Heart left ventricle (tissue), 16 donors: ENCODE measurements around the gene RBX1. TPM values are rescaled to one million over a fixed set of nuclear protein-coding genes. Genes with fewer than 3 reads are reported as not detected.
A peak's percentile ranks its signal among the peaks of the same experiment; 100 is the strongest.

ENCODE experiments used
- ATAC-seq, 4 donors: fragments of 200-7000 bp; cut with Tn5 transposase; one replicate each; pipeline ENCODE4 v1.9.1; 2020 to 2022; ENCODE audit warnings: moderate library complexity in 4 of 4, mild to moderate bottlenecking in 3 of 4, moderate number of reproducible peaks in 1 of 4
- DNase-seq, 5 donors: peaks; one replicate each; pipeline ENCODE4 v3.0.0-alpha.2; 2020
- H3K27ac ChIP-seq, 12 donors: fragments of 200-600 bp; sonication (generic) in 4 of 12; one replicate each; pipeline versions ENCODE4 v1.5.0 to v1.8.0; 2016 to 2022; ENCODE audit warnings: mild to moderate bottlenecking in 2 of 12
- H3K27me3 ChIP-seq, 9 donors: fragments of 200-600 bp; sonication (generic) in 2 of 9; one replicate each; pipeline versions ENCODE4 v1.5.1 to v1.8.0; 2016 to 2022; ENCODE audit warnings: mild to moderate bottlenecking in 3 of 9
- H3K36me3 ChIP-seq, 9 donors: fragments of 200-600 bp; sonication (generic) in 2 of 9; one replicate each; pipeline versions ENCODE4 v1.5.0 to v1.8.0; 2018 to 2022; ENCODE audit warnings: mild to moderate bottlenecking in 2 of 9
- H3K4me1 ChIP-seq, 12 donors: fragments of 200-600 bp; sonication (generic) in 4 of 12; one replicate each; pipeline versions ENCODE4 v1.5.0 to v1.8.0; 2016 to 2022; ENCODE audit warnings: mild to moderate bottlenecking in 3 of 12
- H3K4me3 ChIP-seq, 12 donors: fragments of 200-600 bp; sonication (generic) in 4 of 12; one replicate each; pipeline versions ENCODE4 v1.5.0 to v1.8.0; 2017 to 2022; ENCODE audit warnings: mild to moderate bottlenecking in 9 of 12, moderate library complexity in 4 of 12
- H3K9me3 ChIP-seq, 12 donors: fragments of 200-600 bp; sonication (generic) in 4 of 12; one replicate each; pipeline versions ENCODE4 v1.5.0 to v1.8.0; 2016 to 2022; ENCODE audit warnings: mild to moderate bottlenecking in 1 of 12
- POLR2A ChIP-seq, 2 donors: fragments of 450-650 bp; IDR thresholded peaks; one replicate each; pipeline ENCODE4 v1.6.1; 2017; ENCODE audit warnings: antibody characterized with exemption in 2 of 2, mild to moderate bottlenecking in 2 of 2, moderate library complexity in 2 of 2
- WGBS, 4 donors: extraction: QIAGEN DNeasy Blood & Tissue Kit in 2 of 4; methylation state at CpG; one replicate each; pipeline versions ENCODE4 v1.1.5 to v1.1.7; 2013 to 2018; 5-methylcytosine and 5-hydroxymethylcytosine counted together
- intact Hi-C, 10 donors: fragments of 100-400 bp; cut with DNase I; formaldehyde crosslinking; loops; one replicate each; pipeline versions ENCODE4 v1.11.1 to v1.14.2; 2022
- polyA plus RNA-seq, 2 donors: library from polyadenylated mRNA; stranded (reverse); fragments of 200-250 nt; gene quantifications; one replicate each; pipeline ENCODE4 v1.2.3, GENCODE V29; 2013
- total RNA-seq, 9 donors: library from RNA; depleted of rRNA in 2 of 9; stranded (reverse); fragments of >200 nt in 2 of 9; fragmentation: NEBNext Ultra II Directional in 3 of 9; extraction: Animal tissue kit (Norgen Biotek cat#: 25700) in 3 of 9; gene quantifications; one replicate each; pipeline versions ENCODE4 v1.1.0 to v1.2.4, GENCODE V29; 2016 to 2023
- TF ChIP-seq, protein P1 (sequence below), 12 donors: fragments of 200-600 bp; sonication (generic) in 4 of 12; IDR thresholded peaks; one replicate each; pipeline versions ENCODE4 v1.5.0 to v1.8.0; 2018 to 2022; ENCODE audit warnings: antibody characterized with exemption in 12 of 12, mild to moderate bottlenecking in 5 of 12
- donor health status: ischemic (EF 13 %, LVEDD 7.1; RV severe dilation, severe dysfunction).
- donor health status: healthy with polysubstance abuse.
- donor health status: DM: no; HTN: yes; CAD: no.
- donor health status: DM: no; HTN: no; CAD: no.
- donor health status: ischemic (EF 25% LVEDD 6.9; RV normal size, moderate dysfunction).
- donor health status: ischemic (EF 25% LVEDD 5.7; RV mildly dilated, moderate dysfunction).
- donor health status: healthy.
- donor health status: DM: yes; HTN: yes; CAD: no.
- donor health status: ischemic (EF 35%, LVEDD 5.7; RV mildly dilated, moderate dysfunction).
- donor health status: nonischemic (EF 11% LVEDD 7.7; RV severe dilation, severe dysfunction).
- donor health status: DM: yes; HTN: yes; CAD: no.
- donor health status: PGD.
- donor health status: ischemic (EF 29% LVEDD 5.4; RV normal size, mild dysfunction).
- donor health status: nonischemic (EF 23%, LVEDD 6.1; RV moderate dilation, normal function).

Gene RBX1
- total and polyA plus RNA-seq, 11 donors = 44.1 to 119 (median 60.8) TPM

DNA sequence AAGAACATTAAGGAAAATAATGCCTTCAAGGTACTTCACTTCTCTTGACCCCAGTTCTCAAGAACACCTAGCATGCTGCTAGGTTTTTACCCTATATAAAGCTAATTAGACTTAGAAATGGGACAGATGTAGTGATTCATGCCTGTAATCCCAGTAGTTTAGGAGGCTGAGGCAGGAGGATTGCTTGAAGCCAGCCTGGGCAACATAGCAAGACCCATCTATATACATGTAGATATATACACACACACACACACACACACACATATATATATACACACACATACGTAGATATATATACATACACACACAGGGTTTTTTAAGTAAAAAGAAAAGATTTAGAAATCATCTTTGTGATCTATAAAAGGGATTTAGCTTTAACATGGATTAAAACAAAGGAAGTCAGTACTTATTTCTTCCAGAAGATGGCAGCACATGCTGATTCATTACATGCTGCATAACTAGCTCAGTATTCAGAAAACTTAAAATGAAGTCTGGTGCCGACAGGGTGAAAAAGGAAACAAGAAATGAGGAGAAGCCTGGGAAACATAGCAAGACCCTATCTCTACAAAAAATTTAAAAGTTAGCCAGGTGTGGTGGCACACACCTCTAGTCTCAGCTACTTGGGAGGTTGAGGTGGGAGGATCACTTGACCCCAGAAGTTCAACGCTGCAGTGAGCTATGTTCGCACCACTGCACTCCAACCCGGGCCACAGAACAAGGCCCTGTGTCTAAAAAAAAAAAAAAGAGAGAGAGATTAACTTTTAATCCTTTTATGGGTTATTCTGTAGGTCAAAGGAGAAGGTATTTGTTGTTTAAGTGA, 28.5 kb upstream of the RBX1 start:
- Histone ChIP-seq H3K9me3 (no peaks in the 10 kb centered on the region), H3K4me1 (peaks cover 0 to 4% (median 0%) of the 10 kb centered on the region in 12 donors), H3K36me3 (peaks cover 0 to 96% (median 67%) of the 10 kb centered on the region in 9 donors), H3K27ac (no peak overlapping the region), H3K4me3 (no peak overlapping the region), H3K27me3 (no peaks in the 10 kb centered on the region)
- peak in 1 of 5 donors; percentile 14 for DNase-seq
- peak; percentile 29 to 77 (median 72) for ATAC-seq
- TF ChIP-seq POLR2A (IDR thresholded peaks at IDR 0.05) = no peak
- TF ChIP-seq, protein P1, sequence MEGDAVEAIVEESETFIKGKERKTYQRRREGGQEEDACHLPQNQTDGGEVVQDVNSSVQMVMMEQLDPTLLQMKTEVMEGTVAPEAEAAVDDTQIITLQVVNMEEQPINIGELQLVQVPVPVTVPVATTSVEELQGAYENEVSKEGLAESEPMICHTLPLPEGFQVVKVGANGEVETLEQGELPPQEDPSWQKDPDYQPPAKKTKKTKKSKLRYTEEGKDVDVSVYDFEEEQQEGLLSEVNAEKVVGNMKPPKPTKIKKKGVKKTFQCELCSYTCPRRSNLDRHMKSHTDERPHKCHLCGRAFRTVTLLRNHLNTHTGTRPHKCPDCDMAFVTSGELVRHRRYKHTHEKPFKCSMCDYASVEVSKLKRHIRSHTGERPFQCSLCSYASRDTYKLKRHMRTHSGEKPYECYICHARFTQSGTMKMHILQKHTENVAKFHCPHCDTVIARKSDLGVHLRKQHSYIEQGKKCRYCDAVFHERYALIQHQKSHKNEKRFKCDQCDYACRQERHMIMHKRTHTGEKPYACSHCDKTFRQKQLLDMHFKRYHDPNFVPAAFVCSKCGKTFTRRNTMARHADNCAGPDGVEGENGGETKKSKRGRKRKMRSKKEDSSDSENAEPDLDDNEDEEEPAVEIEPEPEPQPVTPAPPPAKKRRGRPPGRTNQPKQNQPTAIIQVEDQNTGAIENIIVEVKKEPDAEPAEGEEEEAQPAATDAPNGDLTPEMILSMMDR (IDR thresholded peaks at IDR 0.05) = peak; percentile 69 to 83 (median 76)
- WGBS, 4 donors = 51 to 60% (median 56%) methylated on average over 5 of the region's 5 CpGs
- intact Hi-C loops = loop anchor here in 4 of 10 donors (5.0 to 10.0 kb wide), 6 partner anchors 172 to 612 kb away; partner anchors contain the start of genes EP300 (in 1 of the 4) and RANGAP1 (in 1 of the 4)

DNA sequence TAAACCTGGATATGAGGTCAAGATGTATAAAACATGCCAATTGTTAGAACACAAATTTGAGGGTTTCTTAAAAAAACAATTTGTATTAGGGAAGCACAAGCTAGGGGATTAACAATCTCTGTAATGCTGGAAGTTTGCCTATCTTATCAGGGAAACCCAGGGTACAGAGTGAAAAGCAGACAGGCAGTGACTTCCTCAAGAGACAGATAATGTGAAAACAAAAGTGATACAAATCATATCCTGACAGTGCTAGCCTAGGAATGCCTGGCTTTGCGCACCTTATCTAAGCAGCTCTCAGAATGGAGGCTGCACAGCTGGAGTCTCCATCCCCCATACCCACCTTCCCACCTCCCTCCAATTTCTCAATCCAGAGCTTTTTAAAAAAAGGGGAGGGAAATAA, 22.5 kb upstream of the RBX1 start:
- peaks cover 0 to 97% (median 50%) of the 10 kb centered on the region in 9 donors for H3K36me3 ChIP-seq
- ATAC-seq = no peak
- 39 to 55% (median 51%) methylated on average over 1 of the region's 1 CpG for WGBS, 4 donors
- H3K27me3 ChIP-seq = no peaks in the 10 kb centered on the region
- intact Hi-C loops = loop anchor here in 3 of 10 donors (10.0 kb wide), 4 partner anchors 166 to 606 kb away; partner anchors contain the start of genes EP300 (in 1 of the 3) and RANGAP1 (in 1 of the 3)
- DNase-seq = no peak
- no peaks in the 10 kb centered on the region for H3K9me3 ChIP-seq
- TF ChIP-seq, protein P1 (IDR thresholded peaks at IDR 0.05) = no peak
- no peak for TF ChIP-seq POLR2A (IDR thresholded peaks at IDR 0.05)
- no peak overlapping the region for H3K27ac ChIP-seq
- no peak overlapping the region for H3K4me3 ChIP-seq
- H3K4me1 ChIP-seq = no peaks in the 10 kb centered on the region

DNA sequence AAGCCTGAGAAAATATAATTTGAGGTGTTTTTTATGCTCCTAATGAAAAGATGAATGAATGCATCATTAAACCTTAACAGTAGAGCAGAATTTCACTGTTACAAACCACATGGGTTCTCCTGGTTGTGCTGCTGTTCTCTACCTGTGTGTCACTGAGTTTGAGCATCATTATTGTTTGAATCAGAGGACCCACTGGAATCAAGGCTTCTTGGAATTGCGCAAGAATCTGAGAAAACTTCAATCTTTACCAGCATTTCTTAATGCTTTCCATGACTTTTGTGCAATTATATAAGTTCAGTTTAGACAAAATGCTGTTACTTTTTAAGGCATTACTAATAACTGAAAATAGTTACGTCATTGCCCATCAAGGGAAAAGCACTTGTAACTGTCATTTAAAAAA, 18.8 kb upstream of the RBX1 start:
- no peaks in the 10 kb centered on the region for H3K27me3 ChIP-seq
- no peaks in the 10 kb centered on the region for H3K4me1 ChIP-seq
- peaks cover 0 to 70% (median 24%) of the 10 kb centered on the region in 9 donors for H3K36me3 ChIP-seq
- DNase-seq = no peak
- no peak for TF ChIP-seq POLR2A (IDR thresholded peaks at IDR 0.05)
- TF ChIP-seq, protein P1 (IDR thresholded peaks at IDR 0.05) = no peak
- H3K4me3 ChIP-seq = no peak overlapping the region
- intact Hi-C loops = no loop called here
- ATAC-seq = no peak
- 92 to 95% (median 94%) methylated on average over 2 of the region's 2 CpGs for WGBS, 4 donors
- H3K9me3 ChIP-seq = no peaks in the 10 kb centered on the region
- H3K27ac ChIP-seq = no peak overlapping the region

DNA sequence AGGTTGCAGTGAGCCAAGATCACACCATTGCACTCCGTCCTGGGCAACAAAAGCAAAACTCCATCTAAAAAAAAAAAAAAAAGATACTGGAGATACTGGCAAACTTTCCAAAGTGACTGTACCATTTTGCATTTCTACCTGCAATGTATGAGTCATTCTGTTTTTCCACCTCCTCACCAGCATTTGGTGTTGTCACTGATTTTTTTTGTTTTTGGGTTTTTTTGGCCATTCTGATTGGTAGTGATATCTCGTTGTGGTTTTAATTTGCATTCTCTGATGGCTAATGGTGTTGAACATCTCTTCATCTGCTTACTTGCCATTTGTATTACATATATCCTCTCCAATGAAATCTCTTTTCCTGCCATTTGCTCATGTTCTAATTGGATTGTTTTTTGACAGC, 12.0 kb upstream of the RBX1 start:
- no peak for DNase-seq
- Histone ChIP-seq H3K27me3 (no peaks in the 10 kb centered on the region), H3K9me3 (no peaks in the 10 kb centered on the region), H3K4me1 (no peaks in the 10 kb centered on the region), H3K36me3 (peaks cover 0 to 6% (median under 1%) of the 10 kb centered on the region in 9 donors), H3K27ac (no peak overlapping the region), H3K4me3 (no peak overlapping the region)
- intact Hi-C loops = no loop called here
- no peak for ATAC-seq
- no peak for TF ChIP-seq POLR2A (IDR thresholded peaks at IDR 0.05)
- TF ChIP-seq, protein P1 (IDR thresholded peaks at IDR 0.05) = no peak
- 90 to 95% (median 94%) methylated on average over 2 of the region's 2 CpGs for WGBS, 4 donors
